Left ventricle myocardium superior (tissue), 1 donor: Measurements from ENCODE around the gene MPL. TPM values are rescaled to one million over a fixed set of nuclear protein-coding genes. Genes with fewer than 3 reads are reported as not detected.
"Not testable (repeated sequence)": the region's sequence is repeated elsewhere in the genome, so short reads cannot be mapped to it uniquely, and the experiment has no call there.

Experiments used
- ATAC-seq: fragments of 200-7000 bp; cut with Tn5 transposase; one replicate; pipeline ENCODE4 v1.9.1; 2020; ENCODE audit warnings: mild to moderate bottlenecking, moderate library complexity
- DNase-seq: peaks from one replicate; pipeline ENCODE4 v3.0.0-alpha.2; 2020
- intact Hi-C: fragments of 100-400 bp; cut with micrococcal nuclease; formaldehyde crosslinking; loops from one replicate; pipeline ENCODE4 v1.11.0; 2022
- microRNA-seq: library from miRNA; unstranded; fragments of <30 nt; microRNA quantifications from one replicate; pipeline ENCODE4 v1.2.0, GENCODE V29; 2020; ENCODE audit warnings: borderline number of aligned reads
- total RNA-seq: library from RNA; stranded (reverse); fragmentation: NEBNext Ultra II Directional; extraction: Animal tissue kit (Norgen Biotek cat#: 25700); gene quantifications from one replicate; pipeline ENCODE4 v1.2.1, GENCODE V29; 2021
- donor health status: DM: no; HTN: yes; CAD: no; lungs with severe emphysema.

Gene MPL
- total RNA-seq, 1 donor from 2014 or later = 0.40 TPM

DNA sequence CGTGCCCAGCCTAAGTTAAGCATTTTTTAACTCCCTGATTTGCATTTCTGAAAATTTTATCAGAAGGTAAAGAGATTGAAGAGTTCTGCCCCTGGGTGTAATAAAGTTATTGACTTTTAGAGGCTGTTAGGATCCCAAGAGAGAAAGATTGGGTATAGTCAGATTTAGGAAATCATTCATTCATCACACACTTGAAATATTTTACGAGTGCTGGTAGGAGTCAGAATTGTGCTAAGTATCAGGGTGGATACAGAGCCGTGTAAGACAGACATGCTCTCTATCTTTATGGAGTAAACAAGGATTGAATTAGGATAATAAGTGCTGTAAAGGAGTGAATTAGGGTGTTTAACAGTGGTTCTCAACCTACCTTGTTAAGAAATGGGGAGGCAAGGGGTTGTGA, 55.1 kb downstream of the MPL start:
- ATAC-seq (no peak), DNase-seq (no peak)
- intact Hi-C loops = no loop called here

DNA sequence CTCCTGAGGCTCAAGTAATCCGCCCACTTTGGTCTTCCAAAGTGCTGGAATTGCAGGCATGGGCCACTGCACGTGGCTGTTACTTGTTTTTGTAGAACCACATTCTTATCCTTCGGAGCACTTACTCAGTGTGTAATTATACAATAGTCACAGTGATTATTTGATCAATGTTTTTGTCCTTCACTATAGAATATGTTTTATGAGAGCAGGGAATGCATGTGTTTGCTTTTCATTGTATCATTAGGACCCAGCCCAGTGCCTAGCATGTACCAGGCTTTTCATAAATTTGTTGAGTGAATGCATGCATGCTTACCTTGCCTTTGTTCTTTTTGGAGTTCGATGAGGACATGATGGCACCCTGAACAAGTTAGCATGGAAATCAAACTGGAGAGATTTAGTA, 57.9 kb downstream of the MPL start:
- no peak for DNase-seq
- intact Hi-C loops = no loop called here
- ATAC-seq = no peak

DNA sequence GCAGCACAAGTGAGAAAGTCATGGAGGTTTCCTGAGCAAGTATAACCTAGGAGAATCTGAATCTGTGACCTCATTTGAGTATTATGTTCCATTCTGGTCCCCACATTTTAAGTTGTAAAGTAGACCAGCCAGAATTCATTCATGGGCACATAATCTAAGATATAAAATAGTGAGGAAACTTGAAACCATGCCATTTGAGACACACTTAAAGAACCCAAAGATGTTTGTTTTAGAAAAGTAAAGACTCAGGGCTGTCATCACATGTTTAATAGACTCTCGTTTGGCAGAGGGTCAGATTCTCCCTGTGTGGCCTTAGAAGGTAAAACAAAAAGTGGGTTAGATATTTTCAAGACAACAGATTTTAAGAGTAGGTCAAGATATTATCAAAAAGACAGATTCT, 58.4 kb downstream of the MPL start:
- intact Hi-C loops = no loop called here
- no peak for ATAC-seq

DNA sequence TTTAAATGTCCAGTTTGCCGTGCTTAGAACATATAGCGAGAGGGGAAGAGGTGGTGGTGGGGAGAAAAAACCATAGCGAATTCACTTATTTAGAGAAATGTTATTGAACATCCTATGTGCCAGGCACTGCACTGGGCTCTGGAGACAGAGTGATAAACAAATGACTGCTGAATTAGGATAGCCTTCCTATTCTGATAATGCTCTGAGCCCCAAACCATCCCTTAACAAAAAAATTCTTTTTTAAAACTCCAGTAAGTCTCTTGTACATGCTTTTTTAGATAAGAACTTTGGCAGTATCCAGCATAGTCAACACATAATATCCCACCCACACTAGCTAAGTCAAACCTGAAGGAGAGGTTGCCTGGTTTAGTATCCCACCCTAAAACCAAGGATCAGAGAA, 60.6 kb downstream of the MPL start:
- DNase-seq = no peak
- ATAC-seq = no peak

More for the DNA sequence above, 58.4 kb downstream of the MPL start:
- no peak for DNase-seq

DNA sequence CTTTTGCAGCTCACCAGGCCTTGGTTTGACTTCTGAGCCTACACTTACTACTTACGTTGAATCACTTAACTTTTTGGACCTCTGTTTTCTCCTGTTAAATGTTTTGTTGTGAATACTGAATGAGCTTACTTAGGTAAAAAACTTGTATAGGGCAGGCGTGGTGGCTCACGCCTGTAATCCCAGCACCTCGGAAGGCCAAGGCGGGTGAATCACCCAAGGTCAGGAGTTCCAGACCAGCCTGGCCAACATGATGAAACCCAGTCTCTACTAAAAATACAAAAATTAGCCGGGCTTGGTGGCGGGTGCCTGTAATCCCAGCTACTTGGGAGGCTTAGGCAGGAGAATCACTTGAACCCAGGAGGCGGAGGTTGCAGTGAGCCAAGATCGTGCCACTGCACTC, 62.8 kb downstream of the MPL start:
- DNase-seq, intact Hi-C loops, ATAC-seq: not testable (repeated sequence)

More for the DNA sequence above, 60.6 kb downstream of the MPL start:
- intact Hi-C loops = no loop called here

DNA sequence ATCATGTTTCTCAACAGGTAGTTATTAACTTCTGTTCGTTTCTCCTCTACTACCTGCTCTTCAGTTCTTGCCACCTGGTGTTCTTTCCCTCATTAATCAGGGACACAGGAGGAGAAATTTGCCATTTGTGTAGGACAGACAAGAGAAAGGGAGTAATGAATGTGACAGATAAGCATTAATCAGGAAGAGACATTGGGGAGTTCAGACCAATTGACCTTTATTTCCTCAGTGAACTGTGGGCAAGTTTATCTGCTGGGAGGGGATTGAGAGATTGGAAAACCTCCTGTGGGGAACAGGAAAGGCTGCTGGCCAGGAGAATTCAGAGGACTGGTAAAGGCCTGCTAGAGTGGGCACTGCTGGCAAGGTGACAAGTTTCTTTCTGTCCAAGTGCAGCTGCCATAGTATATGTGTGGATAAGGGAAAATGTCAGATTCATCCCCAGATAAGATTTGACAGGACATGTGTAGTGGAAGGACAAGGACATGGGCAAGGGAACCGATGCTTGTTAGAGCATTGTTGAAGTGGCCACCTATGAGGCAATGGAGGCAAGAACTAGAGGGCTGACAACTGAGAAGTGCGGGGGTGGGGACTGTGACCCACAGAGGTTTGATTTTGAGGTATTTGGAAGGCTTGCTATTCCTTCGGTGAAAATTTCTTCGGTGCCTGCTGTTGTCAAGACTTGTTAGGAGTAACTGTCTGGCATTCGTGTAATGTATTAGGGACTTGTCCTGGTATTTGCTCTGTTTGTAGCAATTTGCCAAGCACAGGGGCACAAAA, 64.7 kb downstream of the MPL start:
- ATAC-seq (no peak), DNase-seq (no peak)
- intact Hi-C loops = no loop called here

Small RNAs within 50 kb of the gene (microRNA-seq; reads per million reads assigned to microRNA genes)
- gene MIR6734 = not detected

Other genes with a start within 250 kb of the MPL start
- 28.8 TPM for gene EBNA1BP2, start 165.5 kb upstream of the MPL start, total RNA-seq
- gene CFAP57, start 165.5 kb upstream of the MPL start, total RNA-seq = not detected
- not detected for gene TMEM125, start 67.8 kb upstream of the MPL start, total RNA-seq
- gene C1orf210, start 52.2 kb upstream of the MPL start, total RNA-seq = not detected
- 21.9 TPM for gene TIE1, start 36.8 kb upstream of the MPL start, total RNA-seq
- gene CDC20, start 21.2 kb downstream of the MPL start, total RNA-seq = 1.3 TPM
- gene ELOVL1, start 30.2 kb downstream of the MPL start, total RNA-seq = 30.2 TPM
- 16.0 TPM for gene MED8, start 52.0 kb downstream of the MPL start, total RNA-seq
- 27.0 TPM for gene SZT2, start 52.1 kb downstream of the MPL start, total RNA-seq
- gene HYI, start 116.1 kb downstream of the MPL start, total RNA-seq = 23.4 TPM
- 7.0 TPM for gene PTPRF, start 193.1 kb downstream of the MPL start, total RNA-seq